SK-N-SH (cell line): ENCODE results near the gene NUFIP1. TPM values are rescaled to one million over a fixed set of nuclear protein-coding genes. Genes with fewer than 3 reads are reported as not detected.

Source experiments
- CTCF ChIA-PET: fragments of 300-600, 350-600 bp; formaldehyde crosslinking; extraction: SDS; loops from one replicate; lab custom pipeline; 2021; lab: Yijun Ruan, JAX
- POLR2A ChIA-PET: fragments of 350-600 bp; sonication (Branson Sonifier 250); formaldehyde crosslinking; extraction: SDS; loops from one replicate; lab custom pipeline; 2020; ENCODE audit warnings: antibody characterized with exemption, inconsistent platforms; lab: Yijun Ruan, JAX
- DNase-seq: peaks from one replicate; pipeline ENCODE4 v3.0.0; 2012
- H2AFZ ChIP-seq: fragments of 200-600 bp; sonication (generic); 2 replicates; pipeline ENCODE4 v1.8.1; 2016; ENCODE audit warnings: antibody characterized with exemption, mild to moderate bottlenecking, low read depth
- H3F3A ChIP-seq: fragments of 200-600 bp; sonication (generic); replicated peaks from 2 replicates; pipeline ENCODE3; 2016; ENCODE audit warnings: antibody characterized with exemption, mild to moderate bottlenecking; ENCODE audit not compliant: insufficient read depth
- H3K27ac ChIP-seq, 2 experiments: fragments of 200-500 bp in 1 of 2; fragments of 200-600 bp in 1 of 2; sonication (Bioruptor generic) in 1 of 2; sonication (generic), shearing (Covaris generic) in 1 of 2; 2 replicates each; pipeline versions ENCODE4 v1.5.1 to v1.6.1; 2014 to 2016; ENCODE audit warnings: low read depth in 2 of 2, inconsistent platforms in 1 of 2, low read length in 1 of 2, mild to moderate bottlenecking in 1 of 2, mixed read lengths in 1 of 2
- H3K27me3 ChIP-seq: fragments of 200-600 bp; sonication (generic), shearing (Covaris generic); 2 replicates; pipeline ENCODE4 v1.6.1; 2016; ENCODE audit warnings: mixed run types; ENCODE audit not compliant: insufficient read depth
- H3K36me3 ChIP-seq, 2 experiments: fragments of 200-500 bp in 1 of 2; fragments of 200-600 bp in 1 of 2; sonication (Bioruptor generic) in 1 of 2; sonication (generic) in 1 of 2; replicated peaks in 1 of 2; 2 replicates each; pipeline versions ENCODE3 to v1.5.1; 2014 to 2016; ENCODE audit warnings: low read length in 1 of 2, mild to moderate bottlenecking in 1 of 2; ENCODE audit not compliant: insufficient read depth in 2 of 2, control insufficient read depth in 1 of 2
- H3K4me1 ChIP-seq, 2 experiments: fragments of 200-500 bp in 1 of 2; fragments of 200-600 bp in 1 of 2; sonication (Bioruptor generic) in 1 of 2; sonication (generic), shearing (Covaris generic) in 1 of 2; 2 replicates each; pipeline versions ENCODE4 v1.5.1 to v1.6.1; 2014 to 2016; ENCODE audit warnings: low read depth in 1 of 2, low read length in 1 of 2, mixed run types in 1 of 2; ENCODE audit not compliant: insufficient read depth in 2 of 2, control insufficient read depth in 1 of 2
- H3K4me2 ChIP-seq: fragments of 200-600 bp; sonication (generic), shearing (Covaris generic); 2 replicates; pipeline ENCODE4 v1.6.1; 2017; ENCODE audit warnings: mixed run types
- H3K4me3 ChIP-seq, 2 experiments: fragments of 200-500 bp in 1 of 2; fragments of 200-600 bp in 1 of 2; sonication (Bioruptor generic) in 1 of 2; sonication (generic), shearing (Covaris generic) in 1 of 2; 2 replicates each; pipeline versions ENCODE4 v1.5.1 to v1.8.1; 2014 to 2016; ENCODE audit warnings: low read depth in 2 of 2, inconsistent platforms in 1 of 2, low read length in 1 of 2, mild to moderate bottlenecking in 1 of 2, mixed read lengths in 1 of 2, moderate library complexity in 1 of 2
- H3K79me2 ChIP-seq: fragments of 200-600 bp; sonication (generic); 2 replicates; pipeline ENCODE4 v1.8.1; 2017; ENCODE audit warnings: mild to moderate bottlenecking; ENCODE audit not compliant: insufficient read depth
- H3K9ac ChIP-seq: fragments of 200-600 bp; sonication (generic); 2 replicates; pipeline ENCODE4 v1.6.1; 2017; ENCODE audit warnings: mixed run types
- H3K9me2 ChIP-seq: fragments of 200-600 bp; sonication (generic); 2 replicates; pipeline ENCODE4 v1.6.1; 2017; ENCODE audit warnings: mixed run types
- H3K9me3 ChIP-seq: fragments of 200-600 bp; sonication (generic); 2 replicates; pipeline ENCODE4 v1.6.1; 2017; ENCODE audit warnings: mixed run types, mild to moderate bottlenecking, moderate library complexity
- H4K20me1 ChIP-seq: fragments of 200-600 bp; sonication (generic); 2 replicates; pipeline ENCODE4 v1.6.1; 2017; ENCODE audit warnings: mild to moderate bottlenecking, mixed run types; ENCODE audit not compliant: insufficient read depth
- CTCF ChIP-seq: fragments of 200-600 bp; sonication (generic); IDR thresholded peaks from 2 replicates; pipeline ENCODE4 v1.6.1; 2017; ENCODE audit warnings: antibody characterized with exemption, mild to moderate bottlenecking, moderate library complexity
- ELF1 ChIP-seq: IDR thresholded peaks from 2 replicates; pipeline ENCODE4 v1.4.0; 2012
- EP300 ChIP-seq, 2 experiments: IDR thresholded peaks; 2 replicates each; pipeline versions ENCODE4 v1.4.0 to v1.6.1; 2012; ENCODE audit warnings: borderline replicate concordance in 1 of 2, low read depth in 1 of 2, low read length in 1 of 2
- FOSL2 ChIP-seq: IDR thresholded peaks from 2 replicates; pipeline ENCODE4 v1.4.0; 2012; ENCODE audit warnings: low read depth, mild to moderate bottlenecking, moderate library complexity, borderline replicate concordance
- FOXJ3 ChIP-seq: sonication (generic); formaldehyde crosslinking; IDR thresholded peaks from 2 replicates; pipeline ENCODE4 v1.5.1; 2020; ENCODE audit warnings: mild to moderate bottlenecking, missing genetic modification reagents
- GABPA ChIP-seq: IDR thresholded peaks from 2 replicates; pipeline ENCODE4 v1.4.0; 2012; ENCODE audit warnings: low read depth, mild to moderate bottlenecking
- GATA2 ChIP-seq: sonication (generic); formaldehyde crosslinking; IDR thresholded peaks from 2 replicates; pipeline ENCODE4 v1.5.0; 2020; ENCODE audit warnings: mild to moderate bottlenecking, missing genetic modification reagents
- IRF3 ChIP-seq: fragments of 150-350 bp; IDR thresholded peaks from 2 replicates; pipeline ENCODE4 v1.6.1; 2016; ENCODE audit warnings: mild to moderate bottlenecking, low read depth, low read length
- JUND ChIP-seq: IDR thresholded peaks from 2 replicates; pipeline ENCODE4 v1.4.0; 2012
- MEF2A ChIP-seq: IDR thresholded peaks from 2 replicates; pipeline ENCODE4 v1.4.0; 2012; ENCODE audit warnings: low read depth, borderline replicate concordance
- MXI1 ChIP-seq: IDR thresholded peaks from 2 replicates; pipeline ENCODE4 v1.6.1; 2012; ENCODE audit warnings: mild to moderate bottlenecking, low read depth, low read length, improper control_type of control experiment
- NFIC ChIP-seq: IDR thresholded peaks from 2 replicates; pipeline ENCODE4 v1.4.0; 2012; ENCODE audit warnings: borderline replicate concordance
- NRF1 ChIP-seq: IDR thresholded peaks from 2 replicates; pipeline ENCODE4 v1.6.1; 2012; ENCODE audit warnings: low read depth, mild to moderate bottlenecking, low read length
- PBX3 ChIP-seq: IDR thresholded peaks from 2 replicates; pipeline ENCODE4; 2012
- POLR2AphosphoS5 ChIP-seq: IDR thresholded peaks from 2 replicates; pipeline ENCODE4 v1.6.1; 2012; ENCODE audit warnings: low read depth, low read length
- RAD21 ChIP-seq: IDR thresholded peaks from 2 replicates; pipeline ENCODE4 v1.6.1; 2012; ENCODE audit warnings: mild to moderate bottlenecking, low read length
- RCOR1 ChIP-seq: fragments of 150-350 bp; IDR thresholded peaks from 2 replicates; pipeline ENCODE4 v1.6.1; 2017; ENCODE audit warnings: antibody characterized with exemption, low read length
- REST ChIP-seq: IDR thresholded peaks from 2 replicates; pipeline ENCODE4 v1.6.1; 2012; ENCODE audit warnings: mild to moderate bottlenecking, low read depth, low read length, moderate library complexity
- RFX5 ChIP-seq: IDR thresholded peaks from 2 replicates; pipeline ENCODE4 v1.6.1; 2012; ENCODE audit warnings: mild to moderate bottlenecking, improper control_type of control experiment, low read length
- RXRA ChIP-seq: IDR thresholded peaks from 2 replicates; pipeline ENCODE4 v1.4.0; 2012; ENCODE audit warnings: low read depth, mild to moderate bottlenecking, borderline replicate concordance
- SIN3A ChIP-seq: IDR thresholded peaks from 2 replicates; pipeline ENCODE4 v1.6.1; 2012; ENCODE audit warnings: low read depth, mild to moderate bottlenecking, low read length, moderate library complexity, borderline replicate concordance
- SMC3 ChIP-seq: IDR thresholded peaks from 2 replicates; pipeline ENCODE4 v1.6.1; 2012; ENCODE audit warnings: low read depth, low read length, improper control_type of control experiment
- TAF1 ChIP-seq: IDR thresholded peaks from 2 replicates; pipeline ENCODE4 v1.6.1; 2012; ENCODE audit warnings: low read depth, mild to moderate bottlenecking, low read length, moderate library complexity, borderline replicate concordance
- TCF12 ChIP-seq: IDR thresholded peaks from 2 replicates; pipeline ENCODE4 v1.4.0; 2012
- USF2 ChIP-seq: fragments of 150-350 bp; IDR thresholded peaks from 2 replicates; pipeline ENCODE4 v1.6.1; 2017; ENCODE audit warnings: antibody characterized with exemption, low read length, low read depth, borderline replicate concordance
- WGBS: methylation state at CpG from one replicate; pipeline ENCODE4 v1.1.6; 2017; ENCODE audit warnings: low lambda C conversion rate; 5-methylcytosine and 5-hydroxymethylcytosine counted together
- polyA plus RNA-seq, 3 experiments: library from polyadenylated mRNA; depleted of rRNA; stranded (reverse); fragments of >200 nt; gene quantifications; 2 replicates each; pipeline ENCODE4 v1.2.3, GENCODE V29; 2012

The NUFIP1 gene
- 1.8 and 1.9 TPM in 2 replicates for polyA plus RNA-seq (2012; rRNA removed)
- polyA plus RNA-seq (2012; cell fraction: cytosol; rRNA removed), result 3.7 and 4.4 TPM in 2 replicates
- polyA plus RNA-seq (2012; cell fraction: nucleus; rRNA removed), result 1.7 and 2.4 TPM in 2 replicates

- CTCF ChIA-PET, result interaction anchor here (0.6 to 1.8 kb wide), 3 partner anchors 16 to 38 kb away, joined by 3 to 6 read pairs (median 6); no protein-coding TSS in a partner anchor
- WGBS, result under 1% methylated on average over 47 of the region's 66 CpGs
- TF ChIP-seq SIN3A (peak; percentile 97), PBX3 (no peak; the same call in 1 of the 2 replicates), USF2 (no peak), REST (no peak), RAD21 (no peak), FOSL2 (no peak), RFX5 (no peak), TCF12 (peak; percentile 8; the same call in 1 of the 2 replicates), JUND (no peak), NRF1 (no peak), IRF3 (no peak), CTCF (0 out of 2 replicates have a peak, but pooled peaks have one; percentile 10), ELF1 (peak; percentile 62), FOXJ3 (CRISPR knock-in tag) (no peak), GATA2 (no peak; the same call in 1 of the 2 replicates), RCOR1 (no peak), MXI1 (peak; percentile 99), POLR2AphosphoS5 (peak; percentile 79), RXRA (no peak), GABPA (peak; percentile 85), SMC3 (no peak), EP300 (IDR thresholded peaks at IDR 0.05; ENCODE audit: borderline replicate concordance in 1 of 2, low read depth in 1 of 2, low read length in 1 of 2) (no peak), NFIC (no peak), TAF1 (peak; percentile 81), MEF2A (no peak)
Observed at GRCh38 chr13:44989071-44989889, at the start of gene NUFIP1, which contains the start of gene GPALPP1. Gene NUFIP1, minus strand, starts transcription at chr13:44989471. Its CDS starts 35 bp downstream, at chr13:44989436. Gene GPALPP1, plus strand, starts transcription at chr13:44989538. Its CDS starts 117 bp downstream, at chr13:44989655.

More at GRCh38 chr13:44989071-44989889, at the start of gene NUFIP1, which contains the start of gene GPALPP1:
- Histone ChIP-seq H3K27me3 (no peaks in the 10 kb centered on the region), H4K20me1 (no peaks in the 10 kb centered on the region; the same call in 1 of the 2 replicates), H3K4me3 (peak within 1 kb of the TSS; percentile 89 to 97), H3K4me1 (peaks cover 0 to 15% of the 10 kb centered on the region in 2 experiments; a peak in 3 of 4 replicates), H3K9me2 (no peaks in the 10 kb centered on the region), H3K27ac (peak within 1 kb of the TSS; percentile 69 to 83), H2AFZ (peak within 1 kb of the TSS; percentile 79), H3K79me2 (peaks cover 98% of the 10 kb centered on the region), H3K36me3 (peaks cover 8 to 11% of the 10 kb centered on the region in 2 experiments), H3K9me3 (no peaks in the 10 kb centered on the region), H3K9ac (peak within 1 kb of the TSS; percentile 92), H3K4me2 (peak within 1 kb of the TSS; percentile 96), H3F3A (no peaks in the 10 kb centered on the region)
- DNase-seq, result peak; percentile 94
- POLR2A ChIA-PET, result no interaction called here
